Astrocyte of the hippocampus (primary cell): Measurements from ENCODE around the gene TASP1.
A peak's percentile ranks its signal among the peaks of the same experiment; 100 is the strongest.

Source experiments
- DNase-seq: peaks from one replicate; pipeline ENCODE4 v3.0.0; 2011; ENCODE audit warnings: low read depth, low spot score

The TASP1 gene

DNA sequence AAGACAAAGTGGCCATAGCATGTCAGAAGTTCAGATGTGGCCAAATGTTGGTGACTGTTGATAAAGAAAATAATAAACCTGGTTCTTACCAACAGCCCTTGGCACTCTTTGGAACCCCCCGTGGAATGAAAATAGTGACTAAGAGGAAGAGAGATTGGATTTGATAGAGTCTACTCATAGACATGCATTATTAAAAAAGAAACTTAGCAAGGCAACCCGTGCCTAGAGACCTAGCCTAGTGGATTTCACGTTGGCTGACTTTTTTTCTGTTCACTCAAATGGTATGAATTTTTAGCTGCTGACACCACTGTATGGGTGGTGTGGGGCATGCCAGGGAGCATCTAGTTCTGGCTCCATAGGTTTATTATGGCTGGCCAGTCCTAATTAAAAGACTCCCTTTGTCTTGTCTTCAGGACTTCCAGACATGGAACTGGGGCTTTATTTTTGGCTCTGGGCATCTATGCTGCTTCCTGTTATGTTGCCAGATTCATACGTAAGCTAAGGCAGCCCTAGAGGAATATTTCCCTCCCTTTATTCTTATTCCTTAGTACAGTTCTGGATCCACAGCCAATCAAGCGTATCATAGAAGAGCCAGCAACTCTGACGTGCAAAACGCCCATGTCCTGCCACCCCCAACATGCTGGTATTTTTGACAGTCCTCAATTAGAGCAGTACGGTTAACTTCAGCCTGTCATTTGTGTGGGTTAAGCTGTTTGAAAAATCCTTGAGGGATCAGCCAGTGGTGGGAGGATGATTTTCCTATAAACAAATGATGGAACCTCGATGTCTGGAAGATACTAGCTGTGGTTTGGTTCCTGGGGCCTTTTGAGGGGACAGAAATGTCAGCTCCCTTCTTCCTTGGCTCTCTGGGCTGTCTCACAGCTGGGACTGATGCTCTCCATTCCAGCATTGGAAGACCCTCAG is 290.2 kb downstream of the TASP1 start:
- DNase-seq, result peak; percentile 12

GRCh38 chr20:13344671-13345070 is 294.1 kb downstream of the TASP1 start:
- DNase-seq, result no peak

GRCh38 chr20:13342469-13343242 is 296.1 kb downstream of the TASP1 start:
- DNase-seq, result no peak

GRCh38 chr20:13341737-13342393 is 296.9 kb downstream of the TASP1 start:
- DNase-seq, result no peak

GRCh38 chr20:13340088-13340487 is 298.6 kb downstream of the TASP1 start:
- DNase-seq, result no peak
